Ishikawa (cell line): ENCODE data around the gene NUTM1.

Experiments
- CREB1 ChIP-seq: IDR thresholded peaks from 2 replicates; pipeline ENCODE4 v1.6.1; 2012; ENCODE audit warnings: low read depth
- EP300 ChIP-seq: IDR thresholded peaks from 2 replicates; pipeline ENCODE4 v1.6.1; 2012; ENCODE audit warnings: borderline replicate concordance
- TAF1 ChIP-seq: IDR thresholded peaks from 2 replicates; pipeline ENCODE4 v1.6.1; 2012; ENCODE audit warnings: low read depth, mild to moderate bottlenecking
- TEAD4 ChIP-seq: IDR thresholded peaks from 2 replicates; pipeline ENCODE4 v1.6.1; 2012
- YY1 ChIP-seq: IDR thresholded peaks from 2 replicates; pipeline ENCODE4 v1.6.1; 2012; ENCODE audit warnings: low read depth

DNA sequence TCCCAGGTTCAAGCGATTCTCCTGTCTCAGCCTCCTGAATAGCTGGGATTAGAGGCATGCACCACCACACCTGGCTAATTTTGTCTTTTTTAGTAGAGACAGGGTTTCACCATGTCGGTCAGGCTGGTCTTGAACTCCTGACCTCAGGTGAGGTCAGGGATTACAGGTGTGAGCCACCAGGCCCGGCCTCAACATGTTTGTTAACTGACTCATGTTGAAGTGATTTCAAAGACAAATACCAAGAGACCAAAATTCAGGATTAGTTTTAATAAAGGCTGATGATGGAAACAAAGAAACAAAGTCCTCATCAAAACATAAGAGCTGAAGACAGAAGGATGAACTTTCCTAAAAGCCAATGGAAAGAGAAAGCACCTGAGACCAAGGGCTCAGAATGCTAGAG lies 42.1 kb upstream of the NUTM1 start:
- TF ChIP-seq EP300 (no peak), TAF1 (no peak), YY1 (no peak), TEAD4 (no peak), CREB1 (no peak)
